Liver (tissue), 9 donors: Measurements from ENCODE around the gene TMEM213. TPM values are rescaled to one million over a fixed set of nuclear protein-coding genes. Genes with fewer than 3 reads are reported as not detected.

Experiments
- DNase-seq: peaks from one replicate; pipeline ENCODE4 v3.0.0-alpha.2; 2017; ENCODE audit warnings: low spot score
- H3K27ac ChIP-seq, 2 donors: one replicate each; pipeline ENCODE4 v1.7.0; 2013; ENCODE audit warnings: inconsistent platforms in 2 of 2, low read length in 2 of 2, control low read depth in 1 of 2, low read depth in 1 of 2, mild to moderate bottlenecking in 1 of 2
- H3K27me3 ChIP-seq, 4 donors: one replicate each; pipeline versions ENCODE4 v1.6.1 to v1.7.0; 2013; ENCODE audit warnings: low read length in 3 of 4, inconsistent platforms in 1 of 4, mild to moderate bottlenecking in 1 of 4, moderate library complexity in 1 of 4; ENCODE audit not compliant: control insufficient read depth in 4 of 4, insufficient read depth in 4 of 4
- H3K36me3 ChIP-seq, 4 donors: one replicate each; pipeline versions ENCODE4 v1.6.1 to v1.7.0; 2013; ENCODE audit warnings: low read length in 3 of 4, mild to moderate bottlenecking in 3 of 4, low read depth in 1 of 4, moderate library complexity in 1 of 4; ENCODE audit not compliant: control insufficient read depth in 4 of 4, insufficient read depth in 3 of 4
- H3K4me1 ChIP-seq, 4 donors: one replicate each; pipeline versions ENCODE4 v1.6.1 to v1.7.0; 2013; ENCODE audit warnings: low read length in 3 of 4, mild to moderate bottlenecking in 3 of 4, moderate library complexity in 1 of 4; ENCODE audit not compliant: control insufficient read depth in 4 of 4, insufficient read depth in 4 of 4
- H3K4me3 ChIP-seq, 3 donors: one replicate each; pipeline versions ENCODE4 v1.6.1 to v1.7.0; 2013; ENCODE audit warnings: low read length in 3 of 3, control low read depth in 1 of 3, low read depth in 1 of 3, mild to moderate bottlenecking in 1 of 3
- H3K9ac ChIP-seq, 2 donors: one replicate each; pipeline ENCODE4 v1.7.0; 2013; ENCODE audit warnings: low read length in 2 of 2, mild to moderate bottlenecking in 2 of 2, moderate library complexity in 2 of 2, control low read depth in 1 of 2, low read depth in 1 of 2
- H3K9me3 ChIP-seq, 4 donors: one replicate each; pipeline versions ENCODE4 v1.6.1 to v1.7.0; 2013; ENCODE audit warnings: low read length in 3 of 4; ENCODE audit not compliant: control insufficient read depth in 4 of 4
- ATF3 ChIP-seq: IDR thresholded peaks from 2 replicates; pipeline ENCODE4 v1.6.1; 2016; ENCODE audit warnings: antibody characterized with exemption
- CTCF ChIP-seq: fragments of 150-350 bp; IDR thresholded peaks from 2 replicates; pipeline ENCODE4 v1.5.1; 2017; ENCODE audit warnings: improper control_type of control experiment, low read depth, low read length; ENCODE audit not compliant: missing input control
- EGR1 ChIP-seq, 2 donors: IDR thresholded peaks; 2 replicates each; pipeline ENCODE4 v1.6.1; 2016 to 2018; ENCODE audit warnings: antibody characterized with exemption in 2 of 2, low read depth in 2 of 2
- FOXA1 ChIP-seq: IDR thresholded peaks from 2 replicates; pipeline ENCODE4 v1.6.1; 2016; ENCODE audit warnings: antibody characterized with exemption
- FOXA2 ChIP-seq: IDR thresholded peaks from 2 replicates; pipeline ENCODE4 v1.6.1; 2016; ENCODE audit warnings: antibody characterized with exemption
- GABPA ChIP-seq, 2 donors: IDR thresholded peaks in 1 of 2; conservative IDR thresholded peaks in 1 of 2; 2 replicates each; pipeline ENCODE4 v1.6.1; 2016; ENCODE audit warnings: antibody characterized with exemption in 2 of 2, mild to moderate bottlenecking in 1 of 2, moderate library complexity in 1 of 2
- HNF4A ChIP-seq, 2 donors: conservative IDR thresholded peaks; 2 replicates each; pipeline ENCODE4 v1.6.1; 2016; ENCODE audit warnings: antibody characterized with exemption in 2 of 2, mild to moderate bottlenecking in 2 of 2
- HNF4G ChIP-seq: IDR thresholded peaks from 2 replicates; pipeline ENCODE4 v1.6.1; 2016; ENCODE audit warnings: antibody characterized with exemption
- JUND ChIP-seq, 2 donors: IDR thresholded peaks; 2 replicates each; pipeline ENCODE4 v1.6.1; 2016; ENCODE audit warnings: antibody characterized with exemption in 2 of 2
- MAX ChIP-seq: IDR thresholded peaks from 2 replicates; pipeline ENCODE4 v1.6.1; 2016; ENCODE audit warnings: antibody characterized with exemption
- NR2F2 ChIP-seq: IDR thresholded peaks from 2 replicates; pipeline ENCODE4 v1.6.1; 2016; ENCODE audit warnings: antibody characterized with exemption
- RAD21 ChIP-seq, 2 donors: IDR thresholded peaks; 2 replicates each; pipeline ENCODE4 v1.6.1; 2016; ENCODE audit warnings: antibody characterized with exemption in 2 of 2, mild to moderate bottlenecking in 2 of 2
- REST ChIP-seq: IDR thresholded peaks from 2 replicates; pipeline ENCODE4 v1.6.1; 2016; ENCODE audit warnings: antibody characterized with exemption, mild to moderate bottlenecking
- RXRA ChIP-seq, 2 donors: IDR thresholded peaks; 2 replicates each; pipeline ENCODE4 v1.6.1; 2017 to 2018; ENCODE audit warnings: antibody characterized with exemption in 2 of 2, mild to moderate bottlenecking in 1 of 2
- SP1 ChIP-seq: IDR thresholded peaks from 2 replicates; pipeline ENCODE4 v1.6.1; 2018; ENCODE audit warnings: antibody characterized with exemption, mild to moderate bottlenecking
- TAF1 ChIP-seq: conservative IDR thresholded peaks from 2 replicates; pipeline ENCODE4 v1.6.1; 2016; ENCODE audit warnings: antibody characterized with exemption, mild to moderate bottlenecking
- YY1 ChIP-seq: IDR thresholded peaks from 2 replicates; pipeline ENCODE4 v1.6.1; 2016; ENCODE audit warnings: antibody characterized with exemption, mild to moderate bottlenecking
- ZBTB33 ChIP-seq: IDR thresholded peaks from 2 replicates; pipeline ENCODE4 v1.6.1; 2016; ENCODE audit warnings: antibody characterized with exemption
- WGBS: extraction: QIAGEN DNeasy Blood & Tissue Kit; methylation state at CpG from one replicate; pipeline ENCODE4 v1.1.7; 2013; 5-methylcytosine and 5-hydroxymethylcytosine counted together
- polyA plus RNA-seq, 2 donors: library from polyadenylated mRNA; stranded (reverse) in 1 of 2; unstranded in 1 of 2; fragments of 200-250 nt in 1 of 2; fragments of >200 nt in 1 of 2; fragmentation: Nextera tagmentation in 1 of 2; extraction: Ambion mirVana in 1 of 2; gene quantifications; one replicate each; pipeline versions ENCODE4 v1.2.1 to v1.2.3, GENCODE V29; 2013 to 2015
- total RNA-seq, 2 donors: library from RNA; depleted of rRNA; stranded (reverse); fragments of >200 nt; gene quantifications; one replicate each; pipeline ENCODE4 v1.2.3, GENCODE V29; 2014
- donor health status: healthy.
- donor health status: healthy.
- donor health status: healthy.
- donor health status: healthy.
- donor health status: healthy.

TMEM213 gene
- total and polyA plus RNA-seq, 4 donors: not detected

GRCh38 chr7:138866353-138866752 is 68.6 kb downstream of the TMEM213 start:
- no peak for DNase-seq
- WGBS: 96% methylated on average over 9 of the region's 9 CpGs
- no peak overlapping the region for H3K9ac ChIP-seq
- TF ChIP-seq TAF1: no peak
- no peak for TF ChIP-seq RXRA (IDR thresholded peaks at IDR 0.05)
- no peaks in the 10 kb centered on the region for H3K9me3 ChIP-seq
- H3K4me1 ChIP-seq: no peaks in the 10 kb centered on the region
- H3K36me3 ChIP-seq: no peaks in the 10 kb centered on the region
- H3K27me3 ChIP-seq: no peaks in the 10 kb centered on the region
- no peak overlapping the region for H3K4me3 ChIP-seq
- H3K27ac ChIP-seq: no peak overlapping the region

- H3K36me3 ChIP-seq: no peaks in the 10 kb centered on the region
- no peak for DNase-seq
- no peaks in the 10 kb centered on the region for H3K9me3 ChIP-seq
- no peaks in the 10 kb centered on the region for H3K27me3 ChIP-seq
- TF ChIP-seq ATF3: no peak
- no peak overlapping the region for H3K27ac ChIP-seq
- H3K4me3 ChIP-seq: no peak overlapping the region
- H3K4me1 ChIP-seq: no peaks in the 10 kb centered on the region
- WGBS: 97% methylated on average over 19 of the region's 19 CpGs
- no peak overlapping the region for H3K9ac ChIP-seq
Observed at GRCh38 chr7:138867744-138868143, 70.0 kb downstream of the TMEM213 start.

GRCh38 chr7:138868711-138869110 is 70.9 kb downstream of the TMEM213 start:
- Histone ChIP-seq H3K27me3 (no peaks in the 10 kb centered on the region), H3K36me3 (no peaks in the 10 kb centered on the region), H3K4me1 (no peaks in the 10 kb centered on the region), H3K9ac (no peak overlapping the region), H3K4me3 (no peak overlapping the region), H3K27ac (no peak overlapping the region), H3K9me3 (no peaks in the 10 kb centered on the region)
- DNase-seq: no peak
- WGBS: 96% methylated on average over 14 of the region's 14 CpGs
- TF ChIP-seq FOXA2 (no peak), ZBTB33 (no peak), RAD21 (IDR thresholded peaks at IDR 0.05) (no peak), CTCF (no peak), GABPA (IDR thresholded peaks at IDR 0.05 in 1 of 2, conservative IDR thresholded peaks at IDR 0.05 in 1 of 2) (no peak), ATF3 (no peak), FOXA1 (no peak), EGR1 (IDR thresholded peaks at IDR 0.05; ENCODE audit: low read depth in 2 of 2) (no peak), MAX (no peak), TAF1 (no peak), YY1 (no peak), HNF4G (no peak), JUND (IDR thresholded peaks at IDR 0.05) (no peak), REST (no peak), SP1 (no peak), NR2F2 (no peak), HNF4A (conservative IDR thresholded peaks at IDR 0.05) (no peak), RXRA (IDR thresholded peaks at IDR 0.05) (no peak)
